H9 (cell line): ENCODE measurements around the gene BORCS8. TPM values are rescaled to one million over a fixed set of nuclear protein-coding genes. Genes with fewer than 3 reads are reported as not detected.

Source experiments
- DNase-seq: peaks from one replicate; pipeline ENCODE4 v3.0.0-alpha.2; 2017
- H2AFZ ChIP-seq: one replicate; pipeline ENCODE4 v1.6.1; 2013; ENCODE audit warnings: mild to moderate bottlenecking, low read length, control low read depth, moderate library complexity
- H2AK5ac ChIP-seq: 2 replicates; pipeline ENCODE4 v1.6.1; 2013; ENCODE audit warnings: low read length, control low read depth, mixed read lengths; ENCODE audit not compliant: insufficient read length
- H2BK120ac ChIP-seq: one replicate; pipeline ENCODE4 v1.6.1; 2013; ENCODE audit warnings: low read depth, mild to moderate bottlenecking, low read length, control low read depth, inconsistent platforms; ENCODE audit not compliant: poor library complexity, severe bottlenecking
- H2BK12ac ChIP-seq: 2 replicates; pipeline ENCODE4 v1.6.1; 2013; ENCODE audit warnings: low read length, control low read depth, mixed read lengths, low read depth; ENCODE audit not compliant: insufficient read length
- H2BK15ac ChIP-seq: 2 replicates; pipeline ENCODE4 v1.6.1; 2013; ENCODE audit warnings: low read depth, low read length, control low read depth
- H2BK20ac ChIP-seq: one replicate; pipeline ENCODE4 v1.6.1; 2013; ENCODE audit warnings: low read depth, mild to moderate bottlenecking, low read length, control low read depth, inconsistent platforms; ENCODE audit not compliant: poor library complexity, severe bottlenecking
- H2BK5ac ChIP-seq: 2 replicates; pipeline ENCODE4 v1.6.1; 2013; ENCODE audit warnings: low read length, control low read depth, mixed read lengths; ENCODE audit not compliant: insufficient read length
- H3K14ac ChIP-seq: 2 replicates; pipeline ENCODE4 v1.6.1; 2013; ENCODE audit warnings: low read length, control low read depth; ENCODE audit not compliant: insufficient read depth
- H3K18ac ChIP-seq: 2 replicates; pipeline ENCODE4 v1.6.1; 2013; ENCODE audit warnings: low read depth, mild to moderate bottlenecking, mixed read lengths, low read length, control low read depth; ENCODE audit not compliant: insufficient read length
- H3K23ac ChIP-seq: 2 replicates; pipeline ENCODE4 v1.6.1; 2013; ENCODE audit warnings: low read length, control low read depth, mixed read lengths, low read depth; ENCODE audit not compliant: insufficient read length
- H3K23me2 ChIP-seq: 2 replicates; pipeline ENCODE4 v1.6.1; 2013; ENCODE audit warnings: low read depth, mild to moderate bottlenecking, mixed read lengths, low read length, control low read depth; ENCODE audit not compliant: insufficient read length, poor library complexity, severe bottlenecking
- H3K27ac ChIP-seq: 2 replicates; pipeline ENCODE4 v1.5.1; 2013; ENCODE audit warnings: low read length, control low read depth, mixed read lengths, low read depth; ENCODE audit not compliant: insufficient read length
- H3K27me3 ChIP-seq: 2 replicates; pipeline ENCODE4 v1.6.1; 2013; ENCODE audit warnings: low read length, control low read depth, inconsistent platforms; ENCODE audit not compliant: insufficient read depth
- H3K4ac ChIP-seq: 2 replicates; pipeline ENCODE4 v1.6.1; 2013; ENCODE audit warnings: low read depth, mild to moderate bottlenecking, control low read depth, inconsistent platforms, low read length, moderate library complexity
- H3K4me1 ChIP-seq: 2 replicates; pipeline ENCODE4 v1.6.1; 2013; ENCODE audit warnings: low read length, control low read depth, inconsistent platforms; ENCODE audit not compliant: insufficient read depth
- H3K4me2 ChIP-seq: 2 replicates; pipeline ENCODE4 v1.6.1; 2013; ENCODE audit warnings: low read length, control low read depth, mixed read lengths; ENCODE audit not compliant: insufficient read length, insufficient read depth
- H3K56ac ChIP-seq: 2 replicates; pipeline ENCODE4 v1.6.1; 2013; ENCODE audit warnings: low read depth, mild to moderate bottlenecking, mixed read lengths, low read length, control low read depth; ENCODE audit not compliant: insufficient read length
- H3K79me1 ChIP-seq: 2 replicates; pipeline ENCODE4 v1.6.1; 2013; ENCODE audit warnings: low read depth, mild to moderate bottlenecking, moderate library complexity, low read length, control low read depth, inconsistent platforms; ENCODE audit not compliant: insufficient read depth, poor library complexity, severe bottlenecking
- H3K79me2 ChIP-seq: 2 replicates; pipeline ENCODE4 v1.6.1; 2013; ENCODE audit warnings: low read length, control low read depth, inconsistent platforms; ENCODE audit not compliant: insufficient read depth
- H3K9ac ChIP-seq: 2 replicates; pipeline ENCODE4 v1.6.1; 2013; ENCODE audit warnings: low read length, control low read depth, mixed read lengths; ENCODE audit not compliant: insufficient read length; ENCODE audit errors: extremely low read depth
- H3K9me3 ChIP-seq: one replicate; pipeline ENCODE4 v1.6.1; 2013; ENCODE audit warnings: low read depth, low read length, inconsistent platforms; ENCODE audit not compliant: control insufficient read depth
- H3T11ph ChIP-seq: one replicate; pipeline ENCODE4 v1.6.1; 2013; ENCODE audit warnings: mild to moderate bottlenecking, low read length, control low read depth, inconsistent platforms
- H4K20me1 ChIP-seq: one replicate; pipeline ENCODE4 v1.6.1; 2013; ENCODE audit not compliant: control insufficient read depth, insufficient read length, insufficient read depth
- H4K5ac ChIP-seq: 2 replicates; pipeline ENCODE4 v1.6.1; 2013; ENCODE audit warnings: low read depth, mild to moderate bottlenecking, mixed read lengths, low read length, control low read depth; ENCODE audit not compliant: insufficient read length
- H4K8ac ChIP-seq: replicated peaks from 2 replicates; pipeline ENCODE4 v1.6.1; 2013; ENCODE audit warnings: low read length, control low read depth, mixed read lengths, low read depth; ENCODE audit not compliant: insufficient read length
- H4K91ac ChIP-seq: 2 replicates; pipeline ENCODE4 v1.6.1; 2013; ENCODE audit warnings: low read depth, mild to moderate bottlenecking, moderate library complexity, mixed read lengths, low read length, control low read depth; ENCODE audit not compliant: insufficient read length
- H3K27ac Mint-ChIP-seq, 3 experiments: 2 replicates in 2 of 3; 3 replicates in 1 of 3; pipeline ENCODE4 v1.8.0; 2020 to 2021; ENCODE audit warnings: mixed read lengths in 3 of 3, mild to moderate bottlenecking in 1 of 3, moderate library complexity in 1 of 3
- H3K27me3 Mint-ChIP-seq: 2 replicates; pipeline ENCODE4 v1.8.0; 2021; ENCODE audit warnings: low read depth, mild to moderate bottlenecking, moderate library complexity, mixed read lengths
- H3K36me3 Mint-ChIP-seq, 3 experiments: 2 replicates in 2 of 3; 3 replicates in 1 of 3; pipeline ENCODE4 v1.8.0; 2020 to 2021; ENCODE audit warnings: low read depth in 3 of 3, mixed read lengths in 3 of 3; ENCODE audit not compliant: insufficient read depth in 1 of 3
- H3K4me1 Mint-ChIP-seq, 2 experiments: 2 replicates each; pipeline ENCODE4 v1.8.0; 2020; ENCODE audit warnings: mixed read lengths in 2 of 2
- H3K4me3 Mint-ChIP-seq, 2 experiments: 2 replicates in 1 of 2; 3 replicates in 1 of 2; pipeline ENCODE4 v1.8.0; 2020 to 2021; ENCODE audit warnings: mild to moderate bottlenecking in 2 of 2, mixed read lengths in 2 of 2, moderate library complexity in 1 of 2
- H3K9me3 Mint-ChIP-seq, 2 experiments: 2 replicates in 1 of 2; 3 replicates in 1 of 2; pipeline ENCODE4 v1.8.0; 2020; ENCODE audit warnings: mild to moderate bottlenecking in 2 of 2, mixed read lengths in 2 of 2, moderate library complexity in 1 of 2
- WGBS: extraction: QIAGEN DNeasy Blood & Tissue Kit; methylation state at CpG from one replicate; pipeline ENCODE4 v1.1.7; 2013; ENCODE audit warnings: missing lambda C conversion rate, low lambda C conversion rate, mixed read lengths; ENCODE audit not compliant: insufficient read length; ENCODE audit errors: extremely low coverage; 5-methylcytosine and 5-hydroxymethylcytosine counted together
- total RNA-seq: library from RNA; stranded (reverse); gene quantifications from 2 replicates; pipeline ENCODE4 v1.2.1, GENCODE V29; 2021
- TF ChIP-seq, protein P1 (sequence below): fragments of 200-600 bp; sonication (generic); conservative IDR thresholded peaks from 3 replicates; pipeline ENCODE4 v1.8.0; 2021; ENCODE audit warnings: antibody characterized with exemption, mild to moderate bottlenecking

BORCS8 gene
- total RNA-seq, 1 experiment from 2014 or later: 20.4 TPM

GRCh38 chr19:19181488-19181998 is 10.4 kb downstream of the BORCS8 start:
- no peaks in the 10 kb centered on the region for H3K79me1 ChIP-seq
- DNase-seq: no peak
- WGBS: no CpG with 5 or more reads among the region's 9 CpGs
- no peaks in the 10 kb centered on the region for H3K4me1 ChIP-seq
- no peak overlapping the region for H3K27ac ChIP-seq
- no peak overlapping the region for H3K9ac ChIP-seq
- H3K23me2 ChIP-seq: no peaks in the 10 kb centered on the region
- no peaks in the 10 kb centered on the region for H3K27me3 ChIP-seq
- no peak overlapping the region for H4K5ac ChIP-seq
- no peak overlapping the region for H2BK12ac ChIP-seq
- no peak overlapping the region for H2BK5ac ChIP-seq
- no peak overlapping the region for H4K8ac ChIP-seq
- no peaks in the 10 kb centered on the region for H3K9me3 ChIP-seq
- H3K18ac ChIP-seq: no peak overlapping the region
- no peak overlapping the region for H3K27ac Mint-ChIP-seq
- no peak overlapping the region for H2AK5ac ChIP-seq
- no peaks in the 10 kb centered on the region for H3K9me3 Mint-ChIP-seq
- no peak overlapping the region for H3K23ac ChIP-seq
- H3K4me3 Mint-ChIP-seq: no peak overlapping the region
- H3K36me3 Mint-ChIP-seq: peaks cover 13 to 23% (median 21%) of the 10 kb centered on the region in 3 experiments
- no peak overlapping the region for H3K14ac ChIP-seq
- H2BK15ac ChIP-seq: no peak overlapping the region
- TF ChIP-seq, protein P1, sequence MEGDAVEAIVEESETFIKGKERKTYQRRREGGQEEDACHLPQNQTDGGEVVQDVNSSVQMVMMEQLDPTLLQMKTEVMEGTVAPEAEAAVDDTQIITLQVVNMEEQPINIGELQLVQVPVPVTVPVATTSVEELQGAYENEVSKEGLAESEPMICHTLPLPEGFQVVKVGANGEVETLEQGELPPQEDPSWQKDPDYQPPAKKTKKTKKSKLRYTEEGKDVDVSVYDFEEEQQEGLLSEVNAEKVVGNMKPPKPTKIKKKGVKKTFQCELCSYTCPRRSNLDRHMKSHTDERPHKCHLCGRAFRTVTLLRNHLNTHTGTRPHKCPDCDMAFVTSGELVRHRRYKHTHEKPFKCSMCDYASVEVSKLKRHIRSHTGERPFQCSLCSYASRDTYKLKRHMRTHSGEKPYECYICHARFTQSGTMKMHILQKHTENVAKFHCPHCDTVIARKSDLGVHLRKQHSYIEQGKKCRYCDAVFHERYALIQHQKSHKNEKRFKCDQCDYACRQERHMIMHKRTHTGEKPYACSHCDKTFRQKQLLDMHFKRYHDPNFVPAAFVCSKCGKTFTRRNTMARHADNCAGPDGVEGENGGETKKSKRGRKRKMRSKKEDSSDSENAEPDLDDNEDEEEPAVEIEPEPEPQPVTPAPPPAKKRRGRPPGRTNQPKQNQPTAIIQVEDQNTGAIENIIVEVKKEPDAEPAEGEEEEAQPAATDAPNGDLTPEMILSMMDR: no peak
- H2BK20ac ChIP-seq: no peak overlapping the region
- H3K56ac ChIP-seq: no peak overlapping the region
- no peaks in the 10 kb centered on the region for H3K27me3 Mint-ChIP-seq
- H2AFZ ChIP-seq: no peak overlapping the region
- no peaks in the 10 kb centered on the region for H3K79me2 ChIP-seq
- no peak overlapping the region for H3K4ac ChIP-seq
- H4K91ac ChIP-seq: no peak overlapping the region
- H2BK120ac ChIP-seq: no peak overlapping the region
- peaks cover 0 to 3% of the 10 kb centered on the region in 2 experiments; a peak in 2 of 4 replicates for H3K4me1 Mint-ChIP-seq
- H3T11ph ChIP-seq: no peak overlapping the region
- no peak overlapping the region for H3K4me2 ChIP-seq
- H4K20me1 ChIP-seq: no peaks in the 10 kb centered on the region
